HFFc6 (cell line): Measurements from ENCODE around the gene REM2. TPM values are rescaled to one million over a fixed set of nuclear protein-coding genes. Genes with fewer than 3 reads are reported as not detected.
"Not testable (repeated sequence)": the region's sequence is repeated elsewhere in the genome, so short reads cannot be mapped to it uniquely, and the experiment has no call there.

Experiments
- DNase-seq: peaks from one replicate; pipeline ENCODE4 v3.0.0-alpha.2; 2018
- H3K27ac Mint-ChIP-seq: 2 replicates; pipeline ENCODE4 v1.8.0; 2020; ENCODE audit warnings: mild to moderate bottlenecking, mixed read lengths
- H3K27me3 Mint-ChIP-seq: 2 replicates; pipeline ENCODE4 v1.8.0; 2021; ENCODE audit warnings: mild to moderate bottlenecking, moderate library complexity, mixed read lengths; ENCODE audit not compliant: insufficient read depth
- H3K36me3 Mint-ChIP-seq: 2 replicates; pipeline ENCODE4 v1.8.0; 2021; ENCODE audit warnings: low read depth, mixed read lengths
- H3K4me1 Mint-ChIP-seq: 2 replicates; pipeline ENCODE4 v1.8.0; 2020; ENCODE audit warnings: low read depth, mixed read lengths
- H3K4me3 Mint-ChIP-seq: 2 replicates; pipeline ENCODE4 v1.8.0; 2020; ENCODE audit warnings: mild to moderate bottlenecking, moderate library complexity, mixed read lengths
- H3K9me3 Mint-ChIP-seq: 2 replicates; pipeline ENCODE4 v1.8.0; 2020; ENCODE audit warnings: mild to moderate bottlenecking, mixed read lengths
- CTCF ChIP-seq: fragments of 200-600 bp; sonication (generic); IDR thresholded peaks from 2 replicates; pipeline ENCODE4 v1.5.0; 2021; ENCODE audit warnings: antibody characterized with exemption, mild to moderate bottlenecking
- total RNA-seq, 6 experiments: library from RNA; stranded (reverse); fragmentation: NEBNext Ultra II Directional; extraction: Animal tissue kit (Norgen Biotek cat#: 25700); gene quantifications; 2 replicates in 1 of 6; 3 replicates in 5 of 6; pipeline ENCODE4 v1.2.3, GENCODE V29; 2021

REM2 gene
- total RNA-seq, 6 experiments from 2014 or later: 0.09 to 0.17 (median 0.14) TPM; not detected in 2

- H3K27ac Mint-ChIP-seq: peak overlapping the region; percentile 100
- TF ChIP-seq CTCF: no peak
- peak; percentile 96 for DNase-seq
- peaks cover 2% of the 10 kb centered on the region for H3K27me3 Mint-ChIP-seq
- peak overlapping the region; percentile 66 for H3K4me3 Mint-ChIP-seq
- no peaks in the 10 kb centered on the region for H3K9me3 Mint-ChIP-seq
- peaks cover 5% of the 10 kb centered on the region; the same call in 1 of the 2 replicates for H3K36me3 Mint-ChIP-seq
- H3K4me1 Mint-ChIP-seq: peaks cover 66% of the 10 kb centered on the region
Observed at GRCh38 chr14:22850944-22851764, 31.9 kb upstream of the REM2 start.

- not testable (repeated sequence) for H3K4me3 Mint-ChIP-seq, DNase-seq
Observed at GRCh38 chr14:22852178-22852577, 30.8 kb upstream of the REM2 start.

GRCh38 chr14:22852599-22852939, 30.5 kb upstream of the REM2 start:
- DNase-seq: no peak
- Mint-ChIP-seq H3K4me3 (peak overlapping the region; percentile 87), H3K36me3 (no peaks in the 10 kb centered on the region), H3K27ac (peak overlapping the region; percentile 100), H3K27me3 (peaks cover 2% of the 10 kb centered on the region), H3K4me1 (peaks cover 54% of the 10 kb centered on the region), H3K9me3 (no peaks in the 10 kb centered on the region)
- no peak for TF ChIP-seq CTCF

More at GRCh38 chr14:22852178-22852577, 30.8 kb upstream of the REM2 start:
- Mint-ChIP-seq H3K27ac (peak overlapping the region; percentile 100), H3K4me1 (peaks cover 57% of the 10 kb centered on the region)
- H3K9me3 Mint-ChIP-seq, H3K27me3 Mint-ChIP-seq, H3K36me3 Mint-ChIP-seq: not testable (repeated sequence)

- Mint-ChIP-seq H3K4me1 (peaks cover 48% of the 10 kb centered on the region), H3K27me3 (peaks cover 2% of the 10 kb centered on the region), H3K36me3 (no peaks in the 10 kb centered on the region), H3K4me3 (peak overlapping the region; percentile 87), H3K9me3 (no peaks in the 10 kb centered on the region), H3K27ac (peak overlapping the region; percentile 100)
- DNase-seq: peak; percentile 67
- TF ChIP-seq CTCF: peak; percentile 96
Observed at GRCh38 chr14:22852940-22853767, 29.9 kb upstream of the REM2 start.

GRCh38 chr14:22854296-22854695, 28.7 kb upstream of the REM2 start:
- not testable (repeated sequence) for H3K27me3 Mint-ChIP-seq, H3K27ac Mint-ChIP-seq, H3K4me3 Mint-ChIP-seq, H3K36me3 Mint-ChIP-seq, H3K9me3 Mint-ChIP-seq, DNase-seq
- H3K4me1 Mint-ChIP-seq: peaks cover 37% of the 10 kb centered on the region

- TF ChIP-seq CTCF: no peak
- Mint-ChIP-seq H3K9me3 (no peaks in the 10 kb centered on the region), H3K27me3 (peaks cover 2% of the 10 kb centered on the region; the same call in 1 of the 2 replicates), H3K4me3 (no peak overlapping the region), H3K4me1 (peaks cover 28% of the 10 kb centered on the region), H3K36me3 (no peaks in the 10 kb centered on the region), H3K27ac (no peak overlapping the region)
- no peak for DNase-seq
Observed at GRCh38 chr14:22854963-22855724, 27.9 kb upstream of the REM2 start.
